Activated CD4-positive, alpha-beta T cell treated with anti-CD3 and anti-CD28 coated beads, Interleukin-2, amount 50 U/mL, for 16 hours (primary cell): Measurements from ENCODE around the gene HOXB2.

Experiments
- DNase-seq: peaks from one replicate; pipeline ENCODE4 v3.0.0-alpha.2; 2020

The HOXB2 gene

GRCh38 chr17:48551596-48552465 lies 6.9 kb upstream of the HOXB2 start:
- DNase-seq: no peak

- DNase-seq: no peak
Measured at GRCh38 chr17:48551214-48551555, 6.3 kb upstream of the HOXB2 start.

- DNase-seq: no peak
Measured at GRCh38 chr17:48550502-48551213, 5.7 kb upstream of the HOXB2 start.

- no peak for DNase-seq
Measured at GRCh38 chr17:48549914-48550501, 5.1 kb upstream of the HOXB2 start.

- DNase-seq: no peak
Measured at GRCh38 chr17:48549281-48549630, 4.3 kb upstream of the HOXB2 start.

- DNase-seq: no peak
Measured at GRCh38 chr17:48548523-48549280, 3.8 kb upstream of the HOXB2 start.

GRCh38 chr17:48547808-48548522 lies 3.1 kb upstream of the HOXB2 start:
- peak; percentile 56 for DNase-seq

GRCh38 chr17:48546924-48547807 lies 2.3 kb upstream of the HOXB2 start:
- peak; percentile 27 for DNase-seq

- DNase-seq: no peak
Measured at GRCh38 chr17:48546137-48546923, 1.4 kb upstream of the HOXB2 start.

GRCh38 chr17:48545539-48545938 lies 630 bp upstream of the HOXB2 start:
- DNase-seq: no peak

GRCh38 chr17:48544349-48545021 lies 424 bp downstream of the HOXB2 start:
- peak; percentile 46 for DNase-seq

GRCh38 chr17:48543854-48544348 lies 1.0 kb downstream of the HOXB2 start:
- no peak for DNase-seq

- peak; percentile 71 for DNase-seq
Measured at GRCh38 chr17:48543107-48543853, 1.6 kb downstream of the HOXB2 start.

GRCh38 chr17:48542698-48543106 lies 2.2 kb downstream of the HOXB2 start:
- DNase-seq: no peak

- DNase-seq: peak; percentile 24
Measured at GRCh38 chr17:48542114-48542656, 2.7 kb downstream of the HOXB2 start.

GRCh38 chr17:48541577-48542113 lies 3.3 kb downstream of the HOXB2 start:
- DNase-seq: peak; percentile 31

- no peak for DNase-seq
Measured at GRCh38 chr17:48541036-48541576, 3.8 kb downstream of the HOXB2 start.

- no peak for DNase-seq
Measured at GRCh38 chr17:48540213-48540612, 4.7 kb downstream of the HOXB2 start.
